Measurements from ENCODE around the gene PRPF6. TPM values are rescaled to one million over a fixed set of nuclear protein-coding genes. Genes with fewer than 3 reads are reported as not detected.
A peak's percentile ranks its signal among the peaks of the same experiment; 100 is the strongest.

The PRPF6 gene
- total and polyA plus RNA-seq, 2 of the 13 experiments (the other 11 are each of a cell fraction or from before 2014, with no cell fraction given) = 63.7 to 101 TPM

DNA sequence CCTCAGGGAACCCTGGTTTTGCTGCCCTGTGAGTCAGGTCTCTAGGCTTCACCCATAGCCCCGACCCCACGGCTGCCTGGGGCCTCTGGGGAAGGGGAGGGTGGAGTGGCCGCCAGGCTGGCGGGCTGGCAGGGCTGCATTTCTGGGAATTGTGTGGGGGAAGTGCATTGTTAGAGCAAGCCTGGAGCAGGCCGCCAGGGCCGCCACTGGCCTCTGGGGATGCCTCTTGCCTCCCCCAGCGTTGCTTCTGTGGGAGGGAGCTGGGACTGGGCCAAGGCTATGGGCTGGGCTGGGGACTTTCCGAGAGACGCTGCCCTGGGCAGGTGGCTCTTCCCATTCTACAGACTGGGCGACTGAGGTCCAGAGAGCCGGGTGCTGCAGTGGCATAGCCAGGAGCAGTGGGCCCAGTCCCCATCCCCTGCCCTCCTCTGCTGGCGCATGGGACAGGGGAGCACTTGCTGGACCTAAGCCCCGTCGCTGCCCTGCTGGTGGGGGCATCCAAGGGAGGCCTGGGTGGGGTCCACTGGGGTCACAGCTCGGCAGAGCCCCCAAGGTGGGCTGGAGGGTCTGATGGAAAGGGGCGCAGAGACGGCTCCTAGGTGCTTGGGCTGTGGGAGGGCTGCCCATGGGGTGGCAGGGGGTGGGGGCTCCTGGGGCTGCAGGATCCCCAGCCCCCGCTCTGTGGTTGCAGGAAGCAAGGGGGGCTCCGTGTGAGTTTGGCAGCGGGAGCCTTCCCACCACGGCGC is 75.1 kb downstream of the PRPF6 start (continued):
- TF ChIP-seq, protein P1, sequence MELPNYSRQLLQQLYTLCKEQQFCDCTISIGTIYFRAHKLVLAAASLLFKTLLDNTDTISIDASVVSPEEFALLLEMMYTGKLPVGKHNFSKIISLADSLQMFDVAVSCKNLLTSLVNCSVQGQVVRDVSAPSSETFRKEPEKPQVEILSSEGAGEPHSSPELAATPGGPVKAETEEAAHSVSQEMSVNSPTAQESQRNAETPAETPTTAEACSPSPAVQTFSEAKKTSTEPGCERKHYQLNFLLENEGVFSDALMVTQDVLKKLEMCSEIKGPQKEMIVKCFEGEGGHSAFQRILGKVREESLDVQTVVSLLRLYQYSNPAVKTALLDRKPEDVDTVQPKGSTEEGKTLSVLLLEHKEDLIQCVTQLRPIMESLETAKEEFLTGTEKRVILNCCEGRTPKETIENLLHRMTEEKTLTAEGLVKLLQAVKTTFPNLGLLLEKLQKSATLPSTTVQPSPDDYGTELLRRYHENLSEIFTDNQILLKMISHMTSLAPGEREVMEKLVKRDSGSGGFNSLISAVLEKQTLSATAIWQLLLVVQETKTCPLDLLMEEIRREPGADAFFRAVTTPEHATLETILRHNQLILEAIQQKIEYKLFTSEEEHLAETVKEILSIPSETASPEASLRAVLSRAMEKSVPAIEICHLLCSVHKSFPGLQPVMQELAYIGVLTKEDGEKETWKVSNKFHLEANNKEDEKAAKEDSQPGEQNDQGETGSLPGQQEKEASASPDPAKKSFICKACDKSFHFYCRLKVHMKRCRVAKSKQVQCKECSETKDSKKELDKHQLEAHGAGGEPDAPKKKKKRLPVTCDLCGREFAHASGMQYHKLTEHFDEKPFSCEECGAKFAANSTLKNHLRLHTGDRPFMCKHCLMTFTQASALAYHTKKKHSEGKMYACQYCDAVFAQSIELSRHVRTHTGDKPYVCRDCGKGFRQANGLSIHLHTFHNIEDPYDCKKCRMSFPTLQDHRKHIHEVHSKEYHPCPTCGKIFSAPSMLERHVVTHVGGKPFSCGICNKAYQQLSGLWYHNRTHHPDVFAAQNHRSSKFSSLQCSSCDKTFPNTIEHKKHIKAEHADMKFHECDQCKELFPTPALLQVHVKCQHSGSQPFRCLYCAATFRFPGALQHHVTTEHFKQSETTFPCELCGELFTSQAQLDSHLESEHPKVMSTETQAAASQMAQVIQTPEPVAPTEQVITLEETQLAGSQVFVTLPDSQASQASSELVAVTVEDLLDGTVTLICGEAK (IDR thresholded peaks at IDR 0.05) = no peak
- TF ChIP-seq, protein P1 (CRISPR knock-in tag; IDR thresholded peaks at IDR 0.05) = no peak
- TF ChIP-seq ZNF350 (CRISPR knock-in tag; IDR thresholded peaks at IDR 0.05; ENCODE audit: borderline replicate concordance, low read depth) (0 out of 2 replicates have a peak, but pooled peaks have one; percentile 21), ZNF225 (CRISPR knock-in tag; IDR thresholded peaks at IDR 0.05) (peak; percentile 16; the same call in 1 of the 2 replicates), HNF1B (CRISPR knock-in tag; IDR thresholded peaks at IDR 0.05) (no peak), CREBL2 (CRISPR knock-in tag; IDR thresholded peaks at IDR 0.05; ENCODE audit: borderline replicate concordance) (peak; percentile 56; the same call in 1 of the 2 replicates), HNRNPL (IDR thresholded peaks at IDR 0.05; ENCODE audit: low read depth, low read length) (peak; percentile 81), ZNF772 (CRISPR knock-in tag; IDR thresholded peaks at IDR 0.05) (no peak), ZNF3 (CRISPR knock-in tag; IDR thresholded peaks at IDR 0.05) (peak; percentile 68), ZNF12 (CRISPR knock-in tag; IDR thresholded peaks at IDR 0.05) (0 out of 2 replicates have a peak, but pooled peaks have one; percentile 13), GATA4 (IDR thresholded peaks at IDR 0.05; ENCODE audit: borderline replicate concordance, low read depth) (peak; percentile 16; the same call in 1 of the 2 replicates), ZNF784 (CRISPR knock-in tag; IDR thresholded peaks at IDR 0.05; ENCODE audit: borderline replicate concordance) (no peak), NR2F1 (CRISPR knock-in tag; IDR thresholded peaks at IDR 0.05) (0 out of 4 replicates have a peak, but pooled peaks of 1 of the 2 experiments have one; percentile 21), TAF1 (CRISPR knock-in tag; IDR thresholded peaks at IDR 0.05) (peak; percentile 72), ZNF121 (CRISPR knock-in tag; IDR thresholded peaks at IDR 0.05) (peak; percentile 91), CBFB (CRISPR knock-in tag; IDR thresholded peaks at IDR 0.05) (peak; percentile 82)

Measured in HepG2 (cell line).